ENCODE measurements around the gene ZNF263. TPM values are rescaled to one million over a fixed set of nuclear protein-coding genes. Genes with fewer than 3 reads are reported as not detected.
A peak's percentile ranks its signal among the peaks of the same experiment; 100 is the strongest.

The ZNF263 gene
- total RNA-seq, 2 donors from 2014 or later: 41.4 to 59.5 TPM

DNA sequence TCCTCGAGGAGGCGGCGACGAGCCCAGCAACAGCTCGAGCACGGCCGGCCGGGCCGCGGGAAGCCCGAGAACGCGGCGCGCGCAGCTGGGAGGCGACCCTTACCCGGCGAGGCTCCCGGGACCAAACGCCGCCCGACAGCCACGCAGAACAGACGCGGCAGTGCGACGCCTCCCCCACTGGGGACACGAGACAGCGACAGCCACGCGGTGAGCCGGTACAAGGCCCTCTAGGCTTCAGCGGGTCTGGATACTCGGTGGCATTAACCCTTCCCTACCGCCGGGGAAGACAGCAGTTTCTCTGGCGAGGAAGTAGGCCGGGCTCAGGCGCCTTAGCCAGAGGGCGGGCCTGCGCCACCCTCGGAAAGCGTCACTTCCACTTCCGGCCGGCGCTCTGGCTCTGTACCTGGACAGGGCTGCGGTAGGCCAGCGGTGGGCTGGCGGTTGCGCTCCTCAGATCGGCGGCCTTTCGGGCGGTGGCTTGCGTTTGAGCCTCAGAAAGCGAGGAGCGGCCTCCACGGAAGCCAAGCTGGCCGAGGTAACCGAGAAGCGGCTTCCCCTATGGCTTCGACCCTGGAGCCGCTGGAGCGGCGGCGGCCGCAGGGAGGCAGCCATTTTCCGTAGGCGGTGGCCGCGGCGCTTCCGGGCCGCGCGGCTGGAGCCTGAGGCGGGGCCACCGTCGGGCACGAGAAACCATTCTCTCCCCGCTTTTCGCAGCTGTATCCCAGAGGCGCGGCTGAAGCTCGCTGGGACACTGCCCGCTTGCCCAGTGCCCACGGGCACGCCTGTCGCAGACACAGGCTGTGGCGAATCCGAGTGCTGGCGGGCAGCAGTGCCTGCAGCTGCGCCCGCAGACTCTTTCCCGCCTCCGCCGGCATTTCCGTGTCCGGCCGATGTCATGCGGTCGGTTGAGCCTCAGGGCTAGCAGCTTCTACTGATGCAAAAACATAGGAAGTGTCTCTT is 22.1 kb downstream of the ZNF263 start, which contains the start of the genes TIGD7 and ZNF75A:
Gene TIGD7, minus strand, starts transcription at position 322 of the 960 bp plus-strand sequence. CDS start 4,816 bp downstream, outside the sequence.
Gene ZNF75A, plus strand, starts transcription at position 389 of the 960 bp plus-strand sequence. CDS start 2,932 bp downstream, outside the sequence.
- Histone ChIP-seq H3K4me1 (ENCODE audit: control insufficient read depth in 1 of 2, low read depth in 2 of 2) (peaks cover 5 to 22% of the 10 kb centered on the region in 2 donors), H3K27me3 (replicated peaks; ENCODE audit: insufficient read depth) (no peaks in the 10 kb centered on the region), H3K27ac (peak within 1 kb of the TSS; percentile 87 to 88), H3K9me3 (peaks cover 53% of the 10 kb centered on the region), H3K36me3 (peaks cover 21% of the 10 kb centered on the region), H3K4me3 (peak within 1 kb of the TSS; percentile 86)
- DNase-seq (ENCODE audit: low spot score) (peak; percentile 42), ATAC-seq (ENCODE audit: insufficient number of reproducible peaks, low FRiP score, low read depth) (peak; percentile 77)
- TF ChIP-seq, protein P1, sequence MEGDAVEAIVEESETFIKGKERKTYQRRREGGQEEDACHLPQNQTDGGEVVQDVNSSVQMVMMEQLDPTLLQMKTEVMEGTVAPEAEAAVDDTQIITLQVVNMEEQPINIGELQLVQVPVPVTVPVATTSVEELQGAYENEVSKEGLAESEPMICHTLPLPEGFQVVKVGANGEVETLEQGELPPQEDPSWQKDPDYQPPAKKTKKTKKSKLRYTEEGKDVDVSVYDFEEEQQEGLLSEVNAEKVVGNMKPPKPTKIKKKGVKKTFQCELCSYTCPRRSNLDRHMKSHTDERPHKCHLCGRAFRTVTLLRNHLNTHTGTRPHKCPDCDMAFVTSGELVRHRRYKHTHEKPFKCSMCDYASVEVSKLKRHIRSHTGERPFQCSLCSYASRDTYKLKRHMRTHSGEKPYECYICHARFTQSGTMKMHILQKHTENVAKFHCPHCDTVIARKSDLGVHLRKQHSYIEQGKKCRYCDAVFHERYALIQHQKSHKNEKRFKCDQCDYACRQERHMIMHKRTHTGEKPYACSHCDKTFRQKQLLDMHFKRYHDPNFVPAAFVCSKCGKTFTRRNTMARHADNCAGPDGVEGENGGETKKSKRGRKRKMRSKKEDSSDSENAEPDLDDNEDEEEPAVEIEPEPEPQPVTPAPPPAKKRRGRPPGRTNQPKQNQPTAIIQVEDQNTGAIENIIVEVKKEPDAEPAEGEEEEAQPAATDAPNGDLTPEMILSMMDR (IDR thresholded peaks at IDR 0.05): peak; percentile 30

DNA sequence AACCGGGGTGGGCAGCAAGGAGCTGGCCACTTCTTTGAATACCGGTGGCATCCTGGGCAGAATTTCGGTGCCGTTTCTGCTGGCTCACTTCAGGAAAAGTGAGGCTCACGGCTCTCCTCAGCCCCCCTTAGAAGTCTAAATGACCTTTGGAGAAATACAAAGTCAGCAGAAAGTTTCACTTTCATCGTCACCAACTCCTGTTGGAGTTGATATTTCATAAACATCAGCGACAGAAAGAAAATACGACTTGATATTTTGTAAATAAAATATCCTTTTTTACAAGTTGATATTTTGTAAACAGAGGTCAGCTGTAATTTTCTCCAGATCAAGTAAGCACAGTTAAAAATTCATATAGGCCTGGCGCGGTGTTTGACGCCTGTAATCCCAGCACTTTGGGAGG is 22.8 kb downstream of the ZNF263 start:
- DNase-seq (ENCODE audit: low spot score) (no peak), ATAC-seq (ENCODE audit: insufficient number of reproducible peaks, low FRiP score, low read depth) (no peak)
- Histone ChIP-seq H3K27me3 (replicated peaks; ENCODE audit: insufficient read depth) (no peaks in the 10 kb centered on the region), H3K36me3 (peaks cover 19% of the 10 kb centered on the region), H3K4me3 (peak overlapping the region; percentile 86), H3K9me3 (peaks cover 53% of the 10 kb centered on the region), H3K4me1 (ENCODE audit: control insufficient read depth in 1 of 2, low read depth in 2 of 2) (peaks cover 5 to 22% of the 10 kb centered on the region in 2 donors), H3K27ac (peak overlapping the region; percentile 87 to 88)
- TF ChIP-seq, protein P1 (IDR thresholded peaks at IDR 0.05): no peak

DNA sequence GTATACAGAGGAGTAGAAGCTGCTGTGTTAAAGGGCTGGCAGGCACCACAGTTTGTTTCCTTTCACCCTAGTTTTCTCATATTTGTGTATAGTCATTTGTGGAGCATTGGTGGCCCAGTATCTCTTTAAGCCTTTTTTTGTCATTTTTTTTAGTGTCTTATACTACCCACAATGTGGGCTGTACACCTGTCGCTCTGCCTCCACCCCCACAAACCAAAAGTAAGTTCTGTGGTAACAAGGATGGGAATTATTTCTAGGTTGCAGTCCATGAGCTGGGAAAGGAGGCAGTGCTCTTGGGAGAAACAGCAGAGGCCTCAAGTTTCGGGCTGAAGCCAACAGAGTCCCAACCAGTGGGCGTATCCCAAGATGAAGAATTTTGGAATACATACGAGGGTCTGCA is 28.2 kb downstream of the ZNF263 start:
- no peaks in the 10 kb centered on the region for H3K27me3 ChIP-seq (replicated peaks; ENCODE audit: insufficient read depth)
- H3K4me3 ChIP-seq: no peak overlapping the region
- peaks cover 0 to 6% of the 10 kb centered on the region in 2 donors for H3K4me1 ChIP-seq (ENCODE audit: control insufficient read depth in 1 of 2, low read depth in 2 of 2)
- H3K36me3 ChIP-seq: peaks cover 55% of the 10 kb centered on the region
- no peak overlapping the region for H3K27ac ChIP-seq
- TF ChIP-seq, protein P1 (IDR thresholded peaks at IDR 0.05): no peak
- DNase-seq (ENCODE audit: low spot score): no peak
- H3K9me3 ChIP-seq: peaks cover 97% of the 10 kb centered on the region
- no peak for ATAC-seq (ENCODE audit: insufficient number of reproducible peaks, low FRiP score, low read depth)

DNA sequence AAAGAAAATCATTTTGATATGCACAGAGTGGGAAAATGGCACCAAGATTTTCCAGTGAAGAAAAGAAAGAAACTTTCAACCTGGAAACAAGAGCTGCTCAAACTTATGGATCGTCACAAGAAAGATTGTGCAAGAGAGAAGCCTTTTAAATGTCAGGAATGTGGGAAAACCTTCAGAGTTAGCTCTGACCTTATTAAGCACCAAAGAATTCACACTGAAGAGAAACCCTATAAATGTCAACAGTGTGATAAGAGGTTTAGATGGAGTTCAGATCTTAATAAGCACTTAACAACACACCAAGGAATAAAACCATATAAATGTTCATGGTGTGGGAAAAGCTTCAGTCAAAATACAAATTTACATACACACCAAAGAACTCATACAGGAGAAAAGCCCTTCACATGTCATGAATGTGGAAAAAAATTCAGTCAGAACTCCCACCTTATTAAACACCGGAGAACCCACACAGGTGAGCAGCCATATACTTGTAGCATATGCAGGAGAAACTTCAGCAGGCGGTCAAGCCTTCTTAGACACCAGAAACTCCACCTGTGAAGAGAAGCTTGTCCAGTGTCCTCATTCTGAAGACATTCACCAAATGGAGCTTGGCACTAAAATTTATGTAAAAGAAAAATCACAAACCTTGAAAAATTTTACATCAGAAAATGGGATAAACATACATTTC is 34.2 kb downstream of the ZNF263 start:
- no peak for DNase-seq (ENCODE audit: low spot score)
- peaks cover 99% of the 10 kb centered on the region for H3K9me3 ChIP-seq
- ATAC-seq (ENCODE audit: insufficient number of reproducible peaks, low FRiP score, low read depth): no peak
- TF ChIP-seq, protein P1 (IDR thresholded peaks at IDR 0.05): no peak
- H3K27me3 ChIP-seq (replicated peaks; ENCODE audit: insufficient read depth): no peaks in the 10 kb centered on the region
- no peak overlapping the region for H3K27ac ChIP-seq
- peak overlapping the region; percentile 41 for H3K4me3 ChIP-seq
- peaks cover 55% of the 10 kb centered on the region for H3K36me3 ChIP-seq
- H3K4me1 ChIP-seq (ENCODE audit: control insufficient read depth in 1 of 2, low read depth in 2 of 2): no peaks in the 10 kb centered on the region

DNA sequence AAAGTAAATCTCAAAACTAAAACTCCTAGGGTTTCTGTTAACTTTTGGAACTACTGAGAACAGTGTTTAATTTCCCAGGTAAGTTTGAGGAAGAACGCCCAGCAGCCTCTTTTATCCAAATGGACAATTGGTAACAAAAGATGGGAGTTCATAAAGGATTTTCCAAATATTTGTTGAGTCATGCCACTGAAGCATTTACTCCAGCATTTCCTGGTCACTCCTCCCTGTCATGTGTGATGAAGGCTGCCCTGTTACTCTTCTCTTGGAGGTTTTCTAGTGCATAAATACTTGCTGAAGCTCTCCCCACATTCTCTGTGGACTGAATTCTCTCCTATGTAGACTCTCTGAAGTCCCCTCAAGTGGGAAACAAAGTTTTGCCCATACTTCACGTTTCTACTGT is 38.5 kb downstream of the ZNF263 start:
- Histone ChIP-seq H3K27me3 (replicated peaks; ENCODE audit: insufficient read depth) (no peaks in the 10 kb centered on the region), H3K4me1 (ENCODE audit: control insufficient read depth in 1 of 2, low read depth in 2 of 2) (no peaks in the 10 kb centered on the region), H3K36me3 (peaks cover 16% of the 10 kb centered on the region), H3K27ac (no peak overlapping the region), H3K9me3 (peaks cover 69% of the 10 kb centered on the region), H3K4me3 (no peak overlapping the region)
- DNase-seq (ENCODE audit: low spot score): no peak
- ATAC-seq (ENCODE audit: insufficient number of reproducible peaks, low FRiP score, low read depth): no peak
- TF ChIP-seq, protein P1 (IDR thresholded peaks at IDR 0.05): no peak
